Neuronal stem cell (in vitro differentiated cells): ENCODE results near the gene SLC10A6.

Source experiments
- DNase-seq: peaks from one replicate; pipeline ENCODE4 v3.0.0-alpha.2; 2013; ENCODE audit warnings: low spot score
- H2AFZ ChIP-seq: one replicate; pipeline ENCODE4 v1.6.1; 2013; ENCODE audit warnings: mild to moderate bottlenecking, low read length, inconsistent platforms
- H2AK5ac ChIP-seq: 2 replicates; pipeline ENCODE4 v1.6.1; 2013; ENCODE audit warnings: low read depth, mild to moderate bottlenecking, inconsistent platforms, low read length, moderate library complexity, mixed read lengths
- H2BK120ac ChIP-seq: 2 replicates; pipeline ENCODE4 v1.6.1; 2013; ENCODE audit warnings: low read depth, mild to moderate bottlenecking, inconsistent platforms, low read length, moderate library complexity, mixed read lengths
- H2BK12ac ChIP-seq: one replicate; pipeline ENCODE4 v1.6.1; 2013; ENCODE audit warnings: low read length, inconsistent platforms
- H2BK15ac ChIP-seq: 2 replicates; pipeline ENCODE4 v1.6.1; 2013; ENCODE audit warnings: mild to moderate bottlenecking, low read length, inconsistent platforms, mixed read lengths
- H2BK5ac ChIP-seq: one replicate; pipeline ENCODE4 v1.6.1; 2013; ENCODE audit warnings: inconsistent platforms, mild to moderate bottlenecking, low read length, moderate library complexity
- H3K14ac ChIP-seq: one replicate; pipeline ENCODE4 v1.6.1; 2013; ENCODE audit warnings: low read length, inconsistent platforms
- H3K18ac ChIP-seq: 2 replicates; pipeline ENCODE4 v1.6.1; 2013; ENCODE audit warnings: low read length, inconsistent platforms
- H3K23ac ChIP-seq: 2 replicates; pipeline ENCODE4 v1.6.1; 2013; ENCODE audit warnings: low read depth, mild to moderate bottlenecking, mixed read lengths, low read length, inconsistent platforms; ENCODE audit not compliant: poor library complexity
- H3K27ac ChIP-seq: replicated peaks from 3 replicates; pipeline ENCODE4 v1.5.1; 2013; ENCODE audit warnings: low read length, inconsistent platforms
- H3K27me3 ChIP-seq, 3 experiments: 2 replicates each; pipeline ENCODE4 v1.6.1; 2013; ENCODE audit warnings: low read length in 3 of 3, mild to moderate bottlenecking in 2 of 3, inconsistent platforms in 1 of 3, low read depth in 1 of 3, mixed read lengths in 1 of 3, moderate library complexity in 1 of 3; ENCODE audit not compliant: control insufficient read depth in 3 of 3, insufficient read depth in 3 of 3
- H3K36me3 ChIP-seq, 2 donors: replicated peaks in 1 of 2; 2 replicates each; pipeline ENCODE4 v1.6.1; 2013; ENCODE audit warnings: low read length in 2 of 2; ENCODE audit not compliant: control insufficient read depth in 2 of 2, insufficient read depth in 2 of 2
- H3K4ac ChIP-seq: 2 replicates; pipeline ENCODE4 v1.6.1; 2013; ENCODE audit warnings: inconsistent platforms, mild to moderate bottlenecking, low read length, moderate library complexity
- H3K4me1 ChIP-seq, 2 donors: 1 replicate in 1 of 2; 2 replicates in 1 of 2; pipeline ENCODE4 v1.6.1; 2013; ENCODE audit warnings: low read length in 2 of 2, low read depth in 1 of 2; ENCODE audit not compliant: control insufficient read depth in 2 of 2, insufficient read depth in 1 of 2
- H3K4me2 ChIP-seq: one replicate; pipeline ENCODE4 v1.6.1; 2013; ENCODE audit warnings: mild to moderate bottlenecking, low read length, inconsistent platforms; ENCODE audit not compliant: insufficient read depth, poor library complexity, severe bottlenecking
- H3K4me3 ChIP-seq, 2 donors: 2 replicates each; pipeline ENCODE4 v1.5.1; 2013; ENCODE audit warnings: low read length in 2 of 2, mild to moderate bottlenecking in 2 of 2, inconsistent platforms in 1 of 2, moderate library complexity in 1 of 2
- H3K79me1 ChIP-seq: one replicate; pipeline ENCODE4 v1.6.1; 2013; ENCODE audit warnings: low read depth, mild to moderate bottlenecking, inconsistent platforms, low read length, moderate library complexity
- H3K9ac ChIP-seq: one replicate; pipeline ENCODE4 v1.6.1; 2013; ENCODE audit warnings: mild to moderate bottlenecking, low read depth, low read length, inconsistent platforms; ENCODE audit not compliant: poor library complexity
- H3K9me3 ChIP-seq, 2 donors: replicated peaks in 1 of 2; 2 replicates each; pipeline versions ENCODE3 to v1.6.1; 2013; ENCODE audit warnings: low read length in 2 of 2, mild to moderate bottlenecking in 2 of 2, inconsistent platforms in 1 of 2, low read depth in 1 of 2, mixed read lengths in 1 of 2, moderate library complexity in 1 of 2; ENCODE audit not compliant: control insufficient read depth in 2 of 2, insufficient read depth in 1 of 2
- H4K8ac ChIP-seq: one replicate; pipeline ENCODE4 v1.6.1; 2013; ENCODE audit warnings: low read depth, mild to moderate bottlenecking, inconsistent platforms, low read length, moderate library complexity
- H4K91ac ChIP-seq: one replicate; pipeline ENCODE4 v1.6.1; 2013; ENCODE audit warnings: low read length, low read depth, mild to moderate bottlenecking, inconsistent platforms; ENCODE audit not compliant: poor library complexity
- WGBS, 2 donors: extraction: QIAGEN DNeasy Blood & Tissue Kit; methylation state at CpG; one replicate each; pipeline ENCODE4 v1.1.7; 2013; ENCODE audit warnings: missing lambda C conversion rate in 2 of 2, mixed read lengths in 1 of 2; ENCODE audit not compliant: insufficient read length in 2 of 2, insufficient replicate concordance in 1 of 2; ENCODE audit errors: extremely low coverage in 2 of 2; 5-methylcytosine and 5-hydroxymethylcytosine counted together

SLC10A6 gene

DNA sequence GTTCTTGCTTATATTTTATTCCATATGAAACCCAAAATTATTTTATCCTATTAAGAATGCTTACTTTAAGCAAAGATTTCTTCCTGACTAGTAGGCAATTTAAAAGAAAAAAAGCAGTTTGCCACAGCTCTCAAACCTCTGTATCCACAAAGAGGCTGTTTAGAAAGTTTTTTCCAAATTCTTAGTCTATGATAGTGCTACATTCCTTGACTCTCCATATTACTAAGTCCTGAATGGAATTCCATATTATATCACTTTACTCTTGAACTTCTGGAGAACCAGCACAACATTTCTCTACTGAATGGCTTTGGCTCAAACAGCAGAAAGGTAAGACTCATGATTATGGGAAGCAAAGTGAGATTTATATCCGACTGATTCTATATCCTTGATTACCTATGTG, 8.3 kb downstream of the SLC10A6 start:
- no peak overlapping the region for H3K27ac ChIP-seq
- H3K23ac ChIP-seq: no peak overlapping the region
- no peak overlapping the region for H2BK12ac ChIP-seq
- no peak overlapping the region for H4K91ac ChIP-seq
- H3K18ac ChIP-seq: no peak overlapping the region
- no peaks in the 10 kb centered on the region for H3K79me1 ChIP-seq
- H3K4me3 ChIP-seq: no peak overlapping the region
- no peaks in the 10 kb centered on the region for H3K36me3 ChIP-seq
- no CpG with 5 or more reads among the region's 1 CpG for WGBS, 2 donors
- H2AK5ac ChIP-seq: no peak overlapping the region
- no peak for DNase-seq
- H3K4ac ChIP-seq: no peak overlapping the region
- H2BK120ac ChIP-seq: no peak overlapping the region
- H4K8ac ChIP-seq: no peak overlapping the region
- H3K4me2 ChIP-seq: no peak overlapping the region
- H3K9ac ChIP-seq: no peak overlapping the region
- H2BK5ac ChIP-seq: no peak overlapping the region
- peaks cover 0 to 3% of the 10 kb centered on the region in 2 donors for H3K4me1 ChIP-seq
- no peak overlapping the region for H2BK15ac ChIP-seq
- peaks cover 0 to 3% (median 0%) of the 10 kb centered on the region in 3 experiments for H3K27me3 ChIP-seq
- no peak overlapping the region for H3K14ac ChIP-seq
- H3K9me3 ChIP-seq: peaks cover 0 to 3% of the 10 kb centered on the region in 2 donors
- no peak overlapping the region for H2AFZ ChIP-seq

DNA sequence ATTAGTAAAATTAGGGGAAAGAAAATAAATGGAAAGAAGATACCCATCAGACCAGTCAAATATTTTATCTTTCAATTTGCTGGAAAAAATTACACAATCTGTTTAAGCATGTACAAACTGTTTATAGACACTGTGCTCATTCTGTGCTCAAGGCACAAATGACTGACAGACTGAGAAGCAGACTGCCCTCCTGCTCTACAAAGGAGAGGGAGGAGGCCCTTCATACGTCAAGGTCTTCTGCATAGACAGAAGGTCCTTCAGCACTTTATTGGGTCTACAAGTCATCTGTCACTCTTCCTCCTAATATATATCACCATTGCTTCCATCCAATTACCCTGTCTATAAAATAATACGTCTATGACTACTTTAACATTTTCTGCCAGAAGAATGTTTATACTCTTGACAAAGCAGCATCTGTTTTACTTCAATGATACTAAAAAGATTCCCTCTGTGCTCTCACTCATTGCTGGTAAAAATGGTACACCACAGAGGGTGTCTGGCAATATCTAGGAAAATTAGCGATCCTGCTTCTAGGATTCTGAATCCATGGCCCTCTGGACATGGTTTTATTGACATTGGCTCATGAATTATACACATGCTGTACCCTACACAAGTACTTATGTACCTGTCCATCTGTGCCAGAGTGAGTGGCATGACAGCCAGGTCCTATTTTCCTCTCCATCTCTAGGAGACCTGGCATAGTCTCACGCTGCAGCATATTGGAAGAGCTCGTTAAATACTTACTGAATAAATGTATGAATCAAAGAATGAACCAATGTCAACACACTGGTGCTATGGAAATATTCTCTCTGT, 11.3 kb downstream of the SLC10A6 start:
- no CpG with 5 or more reads among the region's 5 CpGs for WGBS, 2 donors
- Histone ChIP-seq H3K23ac (no peak overlapping the region), H3K4me1 (no peaks in the 10 kb centered on the region), H3K4me2 (no peak overlapping the region), H3K4ac (no peak overlapping the region), H2AFZ (no peak overlapping the region), H3K9ac (no peak overlapping the region), H2BK5ac (no peak overlapping the region), H3K9me3 (peaks cover 0 to 2% of the 10 kb centered on the region in 2 donors), H2BK120ac (no peak overlapping the region), H3K79me1 (no peaks in the 10 kb centered on the region), H2BK12ac (no peak overlapping the region), H3K36me3 (no peaks in the 10 kb centered on the region), H3K14ac (no peak overlapping the region), H3K27me3 (peaks cover 0 to 3% (median 0%) of the 10 kb centered on the region in 3 experiments), H4K8ac (no peak overlapping the region), H3K4me3 (no peak overlapping the region), H4K91ac (no peak overlapping the region), H2AK5ac (no peak overlapping the region), H3K18ac (no peak overlapping the region), H3K27ac (no peak overlapping the region), H2BK15ac (no peak overlapping the region)
- no peak for DNase-seq

DNA sequence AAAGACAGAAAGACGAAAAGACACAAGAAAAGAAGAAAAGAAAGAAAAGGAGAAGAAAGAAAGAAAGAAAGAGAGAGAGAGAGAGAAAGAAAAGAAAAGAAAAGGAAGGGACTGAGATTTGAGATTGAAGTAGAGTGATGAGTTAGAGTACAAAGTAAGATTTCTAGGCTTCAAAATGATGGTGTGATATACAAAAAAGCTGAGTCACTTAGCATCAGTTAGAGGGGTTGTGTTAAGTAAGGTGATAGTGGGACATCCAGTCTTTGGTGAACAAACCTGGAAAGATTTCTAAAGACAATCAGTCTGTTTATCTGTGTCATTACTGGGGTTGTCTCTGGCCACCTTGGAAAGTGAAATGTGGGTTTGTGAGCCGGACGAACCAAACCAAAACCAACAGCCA, 13.5 kb downstream of the SLC10A6 start:
- H3K4me3 ChIP-seq: no peak overlapping the region
- no peak overlapping the region for H3K23ac ChIP-seq
- no peak overlapping the region for H2BK15ac ChIP-seq
- no peak overlapping the region for H3K14ac ChIP-seq
- H2AFZ ChIP-seq: no peak overlapping the region
- H3K4me2 ChIP-seq: no peak overlapping the region
- no peak overlapping the region for H3K18ac ChIP-seq
- H2AK5ac ChIP-seq: no peak overlapping the region
- no peak overlapping the region for H3K4ac ChIP-seq
- H3K36me3 ChIP-seq: no peaks in the 10 kb centered on the region
- H4K8ac ChIP-seq: no peak overlapping the region
- H3K9ac ChIP-seq: no peak overlapping the region
- no peak for DNase-seq
- H2BK120ac ChIP-seq: no peak overlapping the region
- no peak overlapping the region for H2BK12ac ChIP-seq
- H3K27me3 ChIP-seq: peaks cover 0 to 3% (median 0%) of the 10 kb centered on the region in 3 experiments
- H3K9me3 ChIP-seq: peaks cover 0 to 2% of the 10 kb centered on the region in 2 donors
- WGBS, 2 donors: no CpG with 5 or more reads among the region's 3 CpGs
- peaks cover 0 to 2% of the 10 kb centered on the region in 2 donors for H3K4me1 ChIP-seq
- no peak overlapping the region for H3K27ac ChIP-seq
- H2BK5ac ChIP-seq: no peak overlapping the region
- H3K79me1 ChIP-seq: no peaks in the 10 kb centered on the region
- no peak overlapping the region for H4K91ac ChIP-seq

DNA sequence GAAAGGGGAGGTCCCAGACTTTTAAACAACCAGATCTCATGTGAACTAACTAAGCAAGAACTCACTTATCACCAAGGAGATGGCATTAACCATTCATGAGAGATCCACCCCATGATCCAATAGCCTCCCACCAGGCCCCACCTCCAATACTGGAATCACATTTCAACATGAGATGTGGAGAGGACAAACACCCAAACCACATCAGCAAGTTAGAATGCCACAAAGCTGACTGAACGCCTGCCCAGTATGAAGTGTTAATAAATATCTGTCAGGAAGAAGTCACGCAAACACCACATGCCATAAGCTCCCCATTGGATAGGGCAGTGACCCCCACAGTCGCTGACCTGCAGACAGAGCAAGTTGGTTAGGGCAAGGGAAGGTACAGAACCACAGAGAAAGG, 14.3 kb downstream of the SLC10A6 start:
- Histone ChIP-seq H3K27ac (no peak overlapping the region), H2BK12ac (no peak overlapping the region), H3K9me3 (peaks cover 0 to 2% of the 10 kb centered on the region in 2 donors), H3K14ac (no peak overlapping the region), H3K9ac (no peak overlapping the region), H2AK5ac (no peak overlapping the region), H3K4ac (no peak overlapping the region), H3K79me1 (no peaks in the 10 kb centered on the region), H4K91ac (no peak overlapping the region), H3K27me3 (peaks cover 0 to 3% (median 0%) of the 10 kb centered on the region in 3 experiments), H2AFZ (no peak overlapping the region), H3K4me1 (peaks cover 0 to 2% of the 10 kb centered on the region in 2 donors), H2BK15ac (no peak overlapping the region), H2BK5ac (no peak overlapping the region), H3K18ac (no peak overlapping the region), H3K36me3 (no peaks in the 10 kb centered on the region), H3K4me3 (no peak overlapping the region), H3K23ac (no peak overlapping the region), H2BK120ac (no peak overlapping the region), H3K4me2 (no peak overlapping the region), H4K8ac (no peak overlapping the region)
- no CpG with 5 or more reads among the region's 3 CpGs for WGBS, 2 donors
- no peak for DNase-seq
